GM19452 (cell line): ENCODE results near the gene SNORC.

Experiments used
- ATAC-seq: cut with Tn5 transposase; IDR thresholded peaks from one replicate; pipeline ENCODE4 v1.9.1; 2021; ENCODE audit not compliant: unreplicated experiment

Gene SNORC

DNA sequence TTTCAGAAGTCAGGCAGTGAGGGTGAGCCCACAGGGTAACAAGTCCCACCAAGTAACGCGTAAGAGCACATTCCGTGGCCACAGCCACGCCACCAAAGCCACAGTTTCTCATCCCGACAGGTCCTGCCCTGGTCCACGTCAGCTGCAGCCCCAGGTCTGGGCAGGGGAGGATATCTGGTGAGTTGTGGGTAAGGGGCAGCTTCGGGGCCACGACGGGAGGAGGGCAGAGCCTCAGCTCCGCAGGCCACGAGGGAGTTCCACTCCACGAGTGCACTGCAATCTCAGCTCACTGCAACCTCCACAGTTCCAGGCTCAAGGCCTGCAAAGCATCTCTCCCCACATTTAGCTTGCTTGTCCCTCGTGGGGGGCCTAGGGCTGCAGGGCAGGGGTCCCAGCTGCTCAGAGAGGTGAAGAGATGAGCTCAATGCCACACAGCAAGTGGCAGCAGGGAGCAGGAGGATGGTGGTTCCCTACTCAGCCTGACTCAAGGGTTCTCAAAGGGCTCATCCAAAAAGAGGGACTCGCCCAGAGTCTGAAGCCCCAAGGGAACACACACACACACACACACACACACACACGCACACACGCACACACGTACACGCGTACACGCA lies 12.5 kb downstream of the SNORC start:
- no peak for ATAC-seq

DNA sequence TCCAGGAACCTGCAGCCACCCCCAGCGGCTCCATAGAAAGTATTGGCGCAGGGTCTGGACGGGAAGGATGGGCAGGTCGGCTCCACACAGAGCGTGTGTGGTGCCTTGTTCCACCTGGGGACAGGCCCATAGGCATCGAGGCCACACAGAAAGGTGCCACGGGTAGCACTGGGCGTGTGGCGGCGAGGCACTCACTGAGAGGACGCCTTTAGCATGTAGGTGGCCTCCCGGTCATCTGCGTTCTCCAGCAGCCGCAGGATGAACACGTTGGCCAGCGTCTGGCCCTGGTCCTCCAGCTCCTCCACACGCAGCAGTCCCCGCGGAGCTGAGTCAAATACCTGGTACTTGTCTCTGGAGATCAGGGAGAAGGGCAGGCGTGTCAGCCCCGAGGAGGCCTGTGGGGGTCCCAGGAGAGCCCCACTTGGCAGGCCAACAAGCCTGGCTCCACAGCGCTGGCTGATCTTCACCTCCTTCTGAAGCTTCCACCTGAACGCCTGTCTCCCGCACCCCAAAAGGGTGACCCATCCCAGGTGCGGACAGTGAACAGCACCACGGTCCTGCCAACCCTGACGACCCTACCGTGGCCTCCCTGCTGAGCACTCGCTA lies 13.2 kb downstream of the SNORC start:
- no peak for ATAC-seq

DNA sequence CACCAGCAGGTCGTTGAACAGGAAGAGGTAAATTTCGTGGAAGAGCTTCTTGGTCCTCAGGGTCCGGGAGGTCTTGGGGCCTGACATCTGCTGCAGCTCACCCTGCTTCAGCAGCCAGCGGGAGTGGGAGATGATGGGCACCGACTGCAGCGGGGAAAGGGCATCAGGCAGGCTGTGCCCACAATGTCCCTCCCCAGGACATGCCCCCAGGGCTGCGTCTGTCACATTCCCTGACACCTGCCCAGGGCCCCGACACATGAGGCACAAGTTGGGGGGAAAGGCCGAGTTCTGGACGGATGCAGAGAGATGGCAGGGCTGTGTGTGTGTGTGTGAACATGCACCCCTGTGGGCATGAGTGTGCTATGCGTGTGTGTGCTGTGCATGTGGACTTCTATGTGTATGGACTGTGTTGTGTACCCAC lies 13.9 kb downstream of the SNORC start:
- ATAC-seq = no peak

DNA sequence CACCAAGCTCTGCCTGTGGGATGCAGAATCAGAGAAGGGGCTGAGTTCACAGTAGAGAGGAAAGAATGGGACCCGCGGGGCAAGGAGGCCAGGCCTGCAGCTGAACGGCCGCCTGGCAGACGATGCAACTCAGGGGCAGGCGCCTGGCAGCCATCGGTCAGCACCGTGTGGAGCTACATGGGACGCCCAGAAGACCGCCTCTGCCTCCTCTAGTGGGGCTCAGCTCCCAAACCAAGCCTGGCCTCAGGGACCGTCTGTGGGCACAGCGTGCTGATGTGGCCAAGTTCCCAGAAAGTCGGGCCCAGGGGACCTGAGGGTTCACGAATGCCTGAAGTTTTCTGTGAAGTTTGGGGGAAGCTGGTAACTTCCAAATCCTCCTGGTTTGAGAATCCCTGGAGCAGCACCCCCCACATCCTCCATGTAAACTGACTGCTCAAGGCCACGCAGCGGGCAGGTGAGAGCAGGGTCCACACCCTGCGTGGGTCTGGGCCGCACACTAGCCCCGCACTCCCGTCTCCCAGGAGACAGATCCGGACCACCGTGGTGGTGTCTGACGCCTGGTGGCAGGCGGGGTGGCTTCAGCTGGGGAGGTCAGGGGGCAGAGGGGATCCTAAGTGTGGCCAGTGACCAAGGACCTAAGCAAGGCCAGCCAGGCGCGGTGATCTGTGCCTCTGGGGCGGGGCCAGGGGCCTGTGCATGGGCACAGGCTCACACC lies 14.6 kb downstream of the SNORC start:
- ATAC-seq = no peak

DNA sequence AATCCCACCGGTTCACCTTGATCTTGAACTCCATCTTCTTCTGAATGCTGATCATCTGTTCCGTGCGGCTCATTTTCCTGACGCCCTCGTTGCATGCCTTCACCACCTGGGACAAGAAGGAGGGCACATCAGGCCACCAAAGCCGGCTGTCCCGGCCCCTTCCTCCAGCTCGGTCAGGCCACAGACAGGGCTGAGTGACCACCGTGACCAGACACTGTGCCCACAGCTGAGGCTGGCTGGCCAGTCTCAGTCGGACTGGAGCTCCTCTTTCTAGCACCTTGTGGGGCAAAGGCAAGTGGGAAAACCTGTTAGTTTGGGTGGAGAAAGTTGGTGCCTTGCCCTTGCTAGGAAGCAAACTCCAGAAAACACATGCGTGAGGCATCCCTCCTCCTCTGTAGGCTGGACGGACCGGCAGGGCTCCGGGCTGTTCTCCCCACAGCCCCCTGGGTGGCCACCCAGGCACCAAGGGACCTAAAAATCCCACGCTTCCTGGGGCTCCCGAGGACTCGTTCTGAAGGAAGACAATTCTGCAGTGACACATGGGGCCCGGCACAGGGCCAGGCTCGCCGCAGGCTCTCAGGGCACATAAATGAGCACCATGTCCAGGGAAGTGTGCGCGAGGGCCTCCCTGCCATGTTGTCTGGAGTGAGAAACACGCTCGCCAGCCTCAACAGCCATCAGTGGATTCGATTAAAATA lies 15.3 kb downstream of the SNORC start:
- ATAC-seq = no peak

DNA sequence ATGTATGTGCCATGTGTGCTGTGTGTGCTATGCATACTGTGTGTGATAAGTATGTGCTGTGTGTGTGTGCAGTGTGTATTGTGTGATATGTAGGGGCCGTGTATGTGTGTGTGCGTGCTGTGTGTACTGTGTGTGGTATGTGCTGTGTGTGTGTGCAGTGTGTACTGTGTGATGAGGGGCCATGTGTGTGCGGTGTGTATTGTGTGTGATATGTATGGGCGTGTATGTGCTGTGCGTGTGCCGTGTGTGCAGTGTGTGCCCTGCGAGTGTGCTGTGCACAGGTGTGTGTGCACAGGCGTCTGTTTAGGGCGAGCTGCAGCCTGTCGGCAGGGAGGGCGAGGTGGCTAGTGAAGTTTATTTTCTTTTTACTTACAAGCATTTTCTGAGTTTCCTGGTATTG lies 16.1 kb downstream of the SNORC start:
- no peak for ATAC-seq

DNA sequence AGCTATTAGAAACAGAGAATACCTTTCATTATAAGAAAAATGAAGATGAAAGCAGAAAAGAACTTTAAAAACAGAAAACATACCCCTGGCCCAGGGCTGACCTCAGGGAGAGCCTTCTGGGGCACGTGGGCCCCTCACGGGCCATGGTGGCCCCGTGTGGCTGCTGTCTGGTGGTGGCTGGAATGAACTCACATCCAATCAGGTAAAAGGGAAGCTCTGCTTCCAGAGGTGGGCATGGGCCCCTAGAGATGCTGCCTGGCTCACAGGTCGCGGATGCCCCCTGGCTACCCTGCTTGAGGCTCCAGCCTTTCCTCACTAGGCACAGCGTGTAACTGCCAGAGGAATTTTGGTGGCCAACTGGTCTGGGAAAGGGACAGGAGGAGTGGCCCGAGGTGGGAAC lies 16.6 kb downstream of the SNORC start:
- ATAC-seq = no peak

DNA sequence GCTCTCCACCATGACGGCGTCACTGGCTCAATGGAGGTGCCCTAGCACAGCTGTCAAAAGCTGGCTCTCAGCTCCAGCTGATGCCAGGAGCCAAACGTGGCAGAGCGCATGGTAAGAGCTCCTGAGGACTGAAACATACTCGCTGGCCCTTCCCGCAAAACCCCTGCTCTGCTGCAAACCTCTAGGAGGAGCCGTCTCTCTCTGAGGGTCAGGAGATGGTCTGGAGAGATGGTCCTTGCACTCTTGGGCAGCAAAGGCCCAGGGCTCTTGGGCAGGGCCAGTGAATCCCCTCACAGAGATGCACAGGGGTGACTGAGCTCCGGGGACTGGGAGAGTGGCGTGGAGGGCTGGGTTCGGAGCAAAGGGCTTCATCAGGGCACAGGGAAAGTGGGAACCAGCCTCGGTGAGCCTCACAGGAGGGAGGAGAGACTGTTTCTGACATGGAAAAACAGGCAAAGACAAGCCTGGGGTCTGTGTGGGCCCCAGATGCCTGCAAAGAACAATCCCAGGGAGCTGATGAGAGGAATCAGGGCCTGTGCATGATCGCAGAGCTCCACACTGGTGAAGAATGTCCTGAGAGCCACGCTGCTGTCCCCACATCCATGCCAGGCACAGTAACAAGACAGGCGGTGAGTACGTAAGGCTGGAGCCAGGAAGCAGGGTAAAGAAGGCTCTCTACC lies 17.2 kb downstream of the SNORC start:
- ATAC-seq = no peak

DNA sequence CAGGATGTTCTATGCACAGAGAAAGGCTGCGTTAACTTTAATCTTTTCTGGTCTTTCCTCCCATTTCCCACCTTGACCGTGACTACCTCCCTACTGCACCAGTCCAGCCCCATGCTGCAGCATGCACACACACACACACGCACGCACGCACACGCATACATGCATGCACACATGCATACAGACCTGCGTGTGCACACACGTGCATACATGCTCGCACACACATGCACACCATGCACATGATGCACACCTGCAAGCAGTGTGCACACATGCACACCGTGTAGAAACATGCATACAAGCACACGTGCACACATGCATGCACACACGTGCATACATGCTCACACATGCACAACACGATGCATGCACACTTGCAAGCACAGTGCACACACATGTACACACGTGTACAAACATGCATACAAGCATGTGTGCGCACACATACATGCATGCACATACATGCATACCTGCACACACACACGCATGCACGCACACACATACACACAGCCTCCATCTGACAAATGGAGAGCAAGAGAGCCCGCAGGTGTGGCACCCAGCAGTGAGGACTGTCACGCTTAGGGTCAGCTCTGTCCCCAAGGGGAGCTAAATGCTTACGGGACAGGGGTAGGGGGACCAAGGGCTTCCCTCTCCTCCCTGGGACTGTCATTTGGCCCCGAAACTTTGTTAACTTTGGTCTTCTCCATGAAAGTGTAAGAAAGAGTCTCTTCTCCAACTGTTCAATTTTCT lies 18.2 kb downstream of the SNORC start:
- ATAC-seq = no peak

DNA sequence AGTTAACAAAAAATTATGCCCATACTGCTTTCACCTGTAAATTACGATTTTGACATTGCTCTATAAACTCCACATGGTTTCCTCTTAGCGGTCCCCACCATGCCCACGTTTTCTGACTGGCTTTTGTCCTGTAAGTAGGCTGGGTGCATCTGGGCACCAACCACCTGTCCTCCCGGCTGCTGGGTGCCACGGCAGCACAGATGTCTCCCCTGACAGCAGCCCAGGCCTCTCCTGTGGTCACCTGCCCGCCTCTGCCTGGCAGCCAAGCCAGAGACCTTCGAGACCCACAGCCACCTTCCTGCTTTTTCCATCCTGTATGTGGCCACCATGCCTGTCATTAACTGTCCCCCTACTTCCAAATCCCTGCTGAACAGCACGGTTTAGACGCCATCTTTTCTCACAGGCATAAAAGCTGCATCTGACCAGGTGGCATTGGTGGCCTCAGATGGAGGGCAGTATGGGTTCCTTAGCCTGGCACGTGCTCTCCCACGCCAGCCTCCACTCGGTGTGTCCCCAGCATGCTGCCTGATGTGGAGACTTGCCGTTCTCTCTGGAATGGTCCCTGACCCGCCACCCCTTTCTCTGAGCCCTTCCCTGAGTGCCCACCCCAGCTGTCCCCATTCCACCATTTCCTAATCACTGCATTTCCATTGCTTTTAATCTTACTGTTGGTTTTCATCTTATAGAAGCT lies 18.9 kb downstream of the SNORC start:
- no peak for ATAC-seq

DNA sequence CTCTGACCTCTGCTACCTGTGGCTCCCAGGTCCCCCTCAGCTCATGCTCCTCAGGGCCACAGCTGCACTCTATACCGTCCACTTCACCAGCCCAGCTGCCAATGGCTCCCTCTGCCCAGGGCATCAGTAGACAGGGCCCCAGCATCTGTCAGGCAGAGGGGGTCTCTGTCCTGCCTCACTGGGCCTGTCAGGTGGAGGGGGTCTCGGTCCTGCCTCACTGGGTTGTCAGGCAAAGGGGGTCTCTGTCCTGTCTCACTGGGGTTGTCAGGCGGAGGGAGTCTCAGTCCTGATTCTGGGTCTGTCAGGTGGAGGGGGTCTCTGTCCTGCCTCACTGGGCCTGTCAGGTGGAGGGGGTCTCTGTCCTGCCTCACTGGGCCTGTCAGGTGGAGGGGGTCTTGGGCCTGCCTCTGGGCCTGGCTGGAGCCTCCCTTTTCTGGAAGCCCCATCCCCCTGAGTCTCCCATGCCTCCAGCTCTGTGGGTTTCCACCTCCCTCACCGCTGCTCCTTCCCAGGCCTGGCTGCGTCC lies 19.9 kb downstream of the SNORC start:
- ATAC-seq = no peak

DNA sequence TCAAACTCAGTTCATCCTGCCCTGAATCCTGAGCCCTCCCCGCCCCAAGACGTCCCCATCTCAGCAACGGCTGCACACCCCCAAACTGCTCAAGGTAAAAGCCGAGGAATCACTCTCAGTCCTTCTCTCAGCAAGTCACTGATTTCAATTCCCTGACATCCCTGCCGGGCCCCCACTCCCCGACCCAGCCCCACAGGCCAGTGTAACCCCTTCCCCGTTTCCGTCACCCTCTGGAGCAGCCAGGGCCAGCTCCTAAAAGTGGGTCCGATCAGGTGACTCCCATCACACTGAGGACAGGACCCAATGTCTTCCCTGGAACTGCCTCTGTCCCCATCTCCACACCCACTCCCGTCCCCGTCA lies 20.5 kb downstream of the SNORC start:
- ATAC-seq = no peak

DNA sequence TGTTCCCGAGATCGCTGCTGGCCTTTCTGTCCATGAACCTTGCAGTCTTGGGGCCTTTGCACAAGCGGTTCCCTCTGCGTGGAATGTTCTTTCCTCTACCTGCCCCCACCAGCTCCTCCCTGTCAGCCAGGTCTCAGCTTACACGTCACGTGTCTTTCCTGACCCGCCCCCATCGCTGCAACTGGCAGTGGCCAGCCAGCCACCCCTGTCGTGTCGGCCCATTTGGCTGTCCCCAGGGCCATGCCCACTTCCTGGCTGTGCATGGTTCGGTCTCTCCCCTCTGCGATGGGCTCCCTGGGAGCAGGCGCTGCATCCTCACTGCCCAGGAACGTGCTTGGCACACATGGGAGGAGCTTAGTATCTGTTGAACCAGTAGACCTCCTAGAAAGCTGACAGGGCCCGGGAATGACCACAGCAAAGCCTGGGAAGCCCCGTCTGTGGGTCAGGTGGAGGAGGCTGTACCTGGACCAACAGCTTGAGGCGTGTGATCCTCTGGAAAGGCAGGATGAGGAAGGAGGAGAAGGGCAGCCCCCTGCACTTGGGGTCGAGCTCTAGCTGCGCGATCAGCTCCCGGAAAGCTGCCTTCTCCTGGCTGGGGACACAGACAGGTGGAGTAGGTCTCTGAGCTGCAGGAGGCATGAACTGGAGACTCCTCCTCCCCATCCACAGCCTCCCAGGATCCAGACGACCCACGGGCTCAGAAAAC lies 21.0 kb downstream of the SNORC start:
- ATAC-seq = no peak

DNA sequence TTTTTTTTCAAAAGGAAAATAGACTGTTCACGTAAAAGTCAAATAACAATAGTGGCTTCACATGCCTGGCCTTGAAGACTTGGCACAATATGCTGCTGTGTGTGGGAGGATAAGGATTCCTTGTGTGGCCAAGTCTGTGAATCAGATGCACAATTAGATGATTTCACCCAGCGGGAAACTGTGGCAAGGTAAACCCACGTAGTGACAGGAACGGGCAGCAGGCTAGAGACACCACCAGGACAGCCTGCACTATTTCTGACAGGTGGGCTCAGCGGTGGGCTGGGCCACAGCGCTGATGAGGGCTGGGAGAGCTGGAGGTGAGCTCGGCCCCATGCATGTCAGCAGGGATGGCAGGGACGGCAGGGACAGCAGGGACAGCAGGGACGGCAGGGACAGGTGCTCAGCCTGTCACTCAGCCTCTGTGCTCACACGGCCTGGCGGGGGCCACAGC lies 21.6 kb downstream of the SNORC start:
- ATAC-seq = no peak

DNA sequence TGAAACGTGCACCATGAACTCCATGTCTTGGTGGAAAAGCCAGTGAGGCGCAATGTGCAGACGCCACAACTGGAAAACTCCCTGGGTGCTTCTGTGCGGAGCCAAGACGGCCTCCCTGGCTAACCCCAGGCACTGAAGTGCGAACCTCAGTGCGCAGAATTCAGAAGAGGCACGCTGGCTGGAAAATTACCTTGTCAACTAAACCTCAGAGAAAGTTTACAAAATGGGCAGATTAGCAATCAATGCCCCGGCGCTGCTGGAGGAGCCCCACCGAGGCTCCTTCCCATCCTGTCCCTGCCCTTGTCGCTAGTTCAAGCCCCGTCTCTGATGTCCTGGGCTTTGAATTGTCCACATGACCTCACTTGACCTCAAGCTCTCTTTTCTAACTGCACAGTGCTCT lies 22.2 kb downstream of the SNORC start:
- ATAC-seq = no peak

DNA sequence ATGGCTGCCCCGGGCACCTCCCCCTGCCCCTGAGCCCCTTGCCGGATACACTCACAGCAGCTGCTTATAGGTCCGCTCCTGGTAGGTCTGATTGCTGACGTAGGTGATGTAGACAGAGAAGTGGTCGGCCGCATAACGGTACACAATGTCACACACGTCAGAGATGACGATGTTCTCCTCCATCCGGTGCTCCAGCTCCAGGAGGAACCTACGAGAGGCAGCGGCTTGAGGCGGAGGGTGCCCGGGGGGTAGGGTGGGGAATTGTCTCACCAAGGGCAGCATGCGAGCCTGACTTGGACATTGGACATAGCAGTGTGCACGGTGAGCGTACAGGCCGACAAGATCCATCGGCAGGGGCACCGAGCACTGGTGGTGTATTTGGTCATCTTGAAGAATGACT lies 22.8 kb downstream of the SNORC start:
- no peak for ATAC-seq

DNA sequence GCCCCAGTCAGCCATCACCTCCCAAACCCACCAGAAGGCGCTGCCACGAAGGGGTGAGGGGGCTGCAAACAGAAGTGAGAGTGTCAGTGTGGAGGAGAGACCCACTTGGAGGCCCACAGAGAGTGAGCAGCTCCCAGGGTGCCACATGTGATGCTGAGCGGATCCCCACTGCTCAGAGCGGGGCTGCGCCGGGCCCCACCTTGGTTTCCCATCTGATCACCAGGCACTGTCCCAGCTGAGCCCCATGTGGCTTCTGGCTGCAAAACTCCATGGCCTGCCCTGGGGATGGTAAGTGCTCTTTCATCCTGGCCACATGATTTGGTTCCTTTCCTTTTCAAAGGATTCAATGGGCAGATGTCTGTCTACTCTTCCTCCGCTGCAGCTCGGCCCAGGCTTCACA lies 23.8 kb downstream of the SNORC start:
- no peak for ATAC-seq

DNA sequence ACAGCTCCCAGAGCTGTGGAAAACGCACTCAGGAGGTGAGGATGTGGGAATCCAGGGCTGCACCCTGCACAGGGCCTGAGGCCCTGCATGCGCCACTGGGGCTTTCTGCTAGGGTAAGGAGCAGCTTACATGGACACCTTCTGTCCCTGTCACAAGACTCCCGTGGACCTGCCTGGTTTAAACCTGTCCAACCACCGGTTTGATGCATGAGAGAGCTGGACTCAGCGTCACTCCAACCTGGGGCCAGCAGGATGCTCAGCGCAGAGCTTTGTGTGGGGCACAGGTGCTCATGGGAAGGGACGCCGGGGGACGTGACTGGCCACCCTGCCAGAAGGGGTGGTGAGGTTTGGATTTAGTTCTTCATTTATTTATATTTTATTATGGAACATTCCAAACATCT lies 24.2 kb downstream of the SNORC start:
- ATAC-seq = no peak

DNA sequence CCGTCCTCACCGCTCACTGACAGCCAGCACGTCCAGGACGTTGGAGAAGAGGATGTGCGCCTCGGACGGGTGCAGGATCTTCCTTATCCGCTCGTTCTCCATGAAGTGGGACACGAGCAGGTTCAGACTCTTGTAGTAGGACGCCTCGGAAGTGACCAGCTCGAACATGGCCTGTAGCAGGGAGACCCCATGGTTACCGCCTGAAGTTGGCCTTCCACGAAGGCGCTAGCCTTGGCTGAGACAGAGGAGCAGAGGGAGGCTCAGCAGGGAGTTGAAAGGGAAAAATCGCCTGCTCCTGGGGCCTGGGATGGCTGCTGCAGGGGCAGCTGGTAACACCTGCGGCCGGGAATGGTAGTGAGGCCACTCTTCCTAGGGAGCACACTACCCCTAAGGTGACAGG lies 24.7 kb downstream of the SNORC start:
- ATAC-seq = no peak
